Non-pigmented ciliary epithelial cell (primary cell): ENCODE measurements around the gene FAM20B.

ENCODE experiments used
- DNase-seq: peaks from one replicate; pipeline ENCODE4 v3.0.0-alpha.2; 2010; ENCODE audit warnings: low read depth

The FAM20B gene

DNA sequence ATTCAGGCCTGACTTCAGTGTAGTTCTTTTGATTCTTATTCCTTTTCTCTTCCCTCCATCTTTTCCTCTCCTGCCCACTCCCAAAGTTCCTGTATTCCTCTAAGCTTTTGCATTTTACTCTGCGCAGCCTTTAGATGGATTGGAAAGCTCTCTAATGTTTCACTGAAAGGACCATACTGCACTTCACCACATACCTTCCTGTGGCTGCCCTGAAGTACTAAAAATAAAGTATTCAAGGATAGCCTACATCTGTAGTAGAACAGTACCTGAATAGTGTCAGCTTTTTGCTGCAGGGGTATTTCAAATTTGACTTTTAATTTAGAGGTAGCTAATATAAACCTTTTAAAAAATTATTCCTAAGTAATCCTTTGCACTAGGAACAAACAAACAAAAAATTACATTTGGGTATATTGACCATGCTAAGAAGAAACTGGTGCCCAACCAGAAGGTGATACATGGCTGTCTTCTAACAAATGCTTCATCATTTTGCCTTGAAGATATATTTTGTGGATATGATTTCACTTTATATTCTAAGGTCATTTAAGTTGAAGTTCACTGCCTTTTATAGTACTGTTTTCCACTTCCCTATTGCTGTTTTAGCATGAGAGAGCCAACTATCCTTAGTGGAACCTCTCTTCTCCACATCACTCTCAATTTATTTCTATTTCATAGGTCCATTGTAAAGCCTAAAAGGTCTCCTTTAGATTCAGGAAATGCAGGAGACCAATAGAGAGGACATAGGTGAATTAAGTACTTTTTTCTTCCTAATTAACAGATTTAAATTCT, 22.8 kb downstream of the FAM20B start:
- no peak for DNase-seq

DNA sequence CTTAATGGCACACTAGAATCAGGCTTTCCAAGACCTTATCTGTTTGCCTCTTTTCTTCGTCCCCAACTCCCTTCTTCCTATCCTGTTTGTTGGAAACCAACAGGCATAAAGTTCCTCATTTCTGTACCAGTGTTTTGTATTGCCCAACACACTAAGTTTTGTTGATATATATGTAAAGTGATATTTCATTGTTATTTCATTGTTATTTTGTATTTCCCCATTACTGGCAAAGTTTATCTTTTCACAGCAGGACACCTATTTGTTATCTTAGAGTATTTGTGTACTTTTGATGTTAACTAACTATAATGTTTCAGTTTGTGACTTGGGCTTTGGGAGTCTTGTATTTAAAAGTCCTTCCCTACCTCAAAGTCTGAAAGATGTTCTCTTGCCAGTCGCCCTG, 27.1 kb downstream of the FAM20B start:
- DNase-seq: no peak

DNA sequence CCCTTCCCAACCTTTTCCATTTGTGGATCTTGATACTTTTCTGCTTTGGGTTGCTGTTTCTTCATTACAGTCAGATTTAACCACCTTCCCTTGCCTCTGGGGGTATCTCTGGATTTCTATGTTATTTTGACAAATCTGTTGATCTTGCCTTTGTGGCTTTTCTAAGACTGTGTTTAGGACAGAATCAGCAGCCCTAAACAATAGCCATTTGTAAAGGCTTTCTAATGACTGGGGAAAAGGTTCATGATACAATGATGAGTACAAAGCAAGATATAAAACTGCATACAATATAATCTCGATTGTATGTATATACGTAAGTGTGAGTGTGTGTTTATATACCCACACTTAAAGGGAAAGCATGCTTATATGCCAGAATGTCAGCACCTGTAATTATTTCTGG, 27.8 kb downstream of the FAM20B start:
- DNase-seq: no peak

DNA sequence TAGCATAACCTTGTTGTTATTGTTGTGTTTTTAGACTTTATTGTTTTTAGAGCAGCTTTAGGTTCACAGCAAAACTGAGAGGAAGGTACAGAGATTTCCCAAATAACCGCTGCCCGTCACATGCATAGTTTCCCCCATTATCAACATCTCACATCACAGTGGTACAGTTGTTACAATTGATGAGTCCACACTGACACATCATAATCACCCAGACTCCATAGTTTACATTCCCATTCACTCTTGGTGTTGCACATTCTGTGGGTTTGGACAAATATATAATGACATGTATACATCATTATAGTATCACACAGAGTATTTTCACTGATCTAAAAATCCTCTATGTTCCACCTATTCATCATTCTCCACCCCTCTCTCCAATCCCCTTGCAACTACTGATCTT, 30.2 kb downstream of the FAM20B start:
- no peak for DNase-seq

DNA sequence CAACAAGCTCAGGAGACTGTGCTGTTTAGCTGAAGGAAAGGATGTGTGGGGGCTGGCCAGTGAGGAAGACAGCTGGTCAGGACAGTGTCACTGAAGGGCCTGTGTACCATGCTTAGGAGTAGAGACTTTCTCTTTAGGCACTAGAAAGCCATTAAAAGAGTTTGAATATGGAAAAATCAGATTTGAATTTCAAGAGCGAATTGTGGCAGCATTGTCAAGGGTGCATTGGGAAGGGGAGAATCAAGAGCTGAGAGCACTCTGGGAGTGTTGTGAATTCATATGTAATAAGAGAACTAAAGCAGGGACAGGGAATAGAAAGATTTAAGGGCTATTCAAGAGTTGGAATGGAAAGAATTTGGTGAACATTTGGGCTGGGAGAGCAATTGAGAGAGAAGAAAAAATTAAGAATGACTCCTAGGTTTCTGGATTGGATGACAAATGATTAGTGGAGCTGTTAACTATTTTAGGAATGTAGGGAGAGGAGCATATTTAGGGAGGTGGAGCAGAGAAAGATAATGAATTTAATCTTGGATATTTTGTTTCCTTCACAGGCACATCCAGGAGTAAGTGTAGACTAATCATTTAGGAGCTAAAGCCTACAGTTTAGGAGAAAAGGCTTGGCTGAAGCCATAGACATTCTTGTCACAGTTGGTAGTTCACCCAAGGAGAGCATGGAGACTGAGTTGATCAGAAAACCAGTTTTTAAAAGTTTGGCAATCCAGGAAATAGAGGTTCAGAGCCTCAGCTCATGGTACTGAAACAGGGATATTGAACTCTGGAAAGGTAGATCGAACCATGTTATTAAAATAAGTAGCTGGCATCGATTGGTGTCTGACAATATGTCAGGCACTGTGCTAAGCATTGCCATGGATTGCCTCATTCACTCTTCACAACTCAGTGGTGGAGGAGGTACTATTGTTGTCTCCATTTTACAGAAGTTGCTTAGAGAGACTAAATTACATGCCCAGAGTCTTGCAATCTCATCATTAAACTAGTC, 33.1 kb downstream of the FAM20B start:
- DNase-seq: no peak

DNA sequence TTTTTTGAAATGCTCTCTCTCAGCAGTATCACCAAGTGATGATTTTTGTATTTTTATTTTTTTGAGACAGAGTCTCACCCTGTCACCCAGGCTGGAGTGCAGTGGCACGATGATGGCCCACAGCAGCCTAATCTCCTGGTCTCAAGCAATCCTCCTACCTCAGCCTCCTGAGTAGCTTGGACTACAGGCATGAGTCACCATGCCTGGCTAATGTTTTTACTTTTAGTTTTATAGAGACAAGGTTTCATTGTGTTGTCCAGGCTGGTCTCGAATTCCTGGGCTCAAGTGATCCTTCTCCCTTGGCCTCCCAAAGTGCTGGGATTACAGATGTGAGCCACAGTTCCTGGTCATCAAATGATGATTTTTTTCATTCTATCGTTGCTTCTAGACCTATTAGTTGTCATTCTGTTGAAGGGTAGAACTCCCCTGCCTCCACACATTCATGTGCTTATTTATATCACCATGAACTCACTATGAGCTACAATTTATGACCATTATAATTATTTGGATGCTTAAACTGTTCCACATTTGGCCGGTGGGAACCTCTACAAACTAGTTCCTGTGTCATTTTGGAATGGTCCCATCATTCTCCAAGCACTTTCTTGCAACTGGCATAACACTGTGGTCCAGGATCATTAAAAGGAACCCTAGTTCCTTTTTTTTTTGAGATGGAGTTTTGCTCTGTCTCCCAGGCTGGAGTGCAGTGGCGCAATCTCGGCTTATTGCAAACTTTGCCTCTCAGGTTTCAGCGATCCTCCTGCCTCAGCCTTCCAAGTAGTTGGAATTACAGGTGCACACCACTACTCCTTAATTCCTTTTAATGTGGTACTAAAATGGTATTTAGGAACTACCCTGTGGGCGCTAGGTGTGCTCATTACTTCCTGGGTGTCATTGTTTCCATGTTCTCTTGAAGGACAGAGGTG, 35.9 kb downstream of the FAM20B start:
- no peak for DNase-seq

DNA sequence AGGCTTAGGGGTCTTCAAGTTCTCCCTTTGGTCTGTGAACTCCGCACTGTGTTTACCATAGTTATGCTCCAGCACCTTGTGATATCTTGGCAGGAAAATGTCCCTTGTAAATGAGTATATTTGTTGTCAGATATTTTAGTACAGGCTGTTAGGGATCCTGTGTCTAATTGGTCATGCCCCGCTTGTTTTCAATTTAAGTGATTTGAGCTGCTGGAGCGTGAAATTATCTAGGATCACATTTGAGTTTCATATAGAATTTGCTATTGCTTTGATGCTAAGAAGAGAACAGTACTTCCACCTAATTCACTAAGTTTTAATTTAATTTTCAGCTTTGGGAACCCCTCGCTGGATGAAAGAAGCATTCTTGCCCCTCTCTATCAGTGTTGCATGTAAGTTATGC, 40.8 kb downstream of the FAM20B start:
- no peak for DNase-seq

DNA sequence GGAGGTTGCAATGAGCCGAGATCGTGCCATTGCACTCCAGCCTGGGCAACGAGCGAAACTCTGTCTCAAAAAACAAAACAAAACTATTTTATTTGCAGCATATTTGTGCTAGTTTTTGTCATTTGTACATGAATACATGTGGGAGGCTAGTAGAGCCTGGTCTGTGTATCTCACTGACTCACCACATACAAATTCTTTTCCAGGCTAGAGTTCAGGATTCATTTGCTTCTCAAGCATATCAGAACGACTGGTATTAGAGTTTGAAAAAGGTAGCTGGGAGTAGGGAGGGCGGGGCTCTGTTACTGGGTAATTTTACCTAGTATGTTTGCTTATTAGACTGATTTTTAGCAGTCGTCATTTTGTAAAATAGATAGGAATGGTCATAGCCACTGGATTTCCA, 51.7 kb downstream of the FAM20B start:
- peak; percentile 58 for DNase-seq

DNA sequence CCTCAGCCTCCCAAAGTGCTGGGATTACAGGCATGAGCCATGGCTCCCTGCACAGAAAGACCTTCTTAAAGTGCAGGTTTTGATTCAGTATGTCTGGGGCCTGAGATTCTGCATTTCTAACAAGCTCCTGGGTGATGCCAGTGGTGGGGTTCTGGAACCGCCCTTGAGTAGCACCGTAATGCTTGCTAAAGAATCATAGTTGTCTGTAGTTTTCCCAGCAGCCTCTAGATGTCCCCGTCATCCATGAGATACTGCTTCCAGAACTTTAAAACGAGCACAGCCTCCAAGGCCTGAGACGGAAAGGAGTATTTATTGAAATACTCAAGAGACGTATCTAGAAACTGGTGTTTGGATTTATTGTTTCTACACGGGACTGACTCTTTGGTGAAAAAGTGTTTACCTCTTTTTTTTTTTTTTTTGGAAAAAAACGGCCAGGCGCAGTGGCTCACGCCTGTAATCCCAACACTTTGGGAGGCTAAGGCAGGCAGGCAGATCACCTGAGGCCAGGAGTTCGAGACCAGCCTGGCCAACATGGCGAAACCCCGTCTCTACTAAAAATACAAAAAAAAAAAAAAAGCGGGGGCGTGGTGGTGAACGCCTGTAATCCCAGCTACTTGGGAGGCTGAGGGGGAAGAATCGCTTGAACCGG, 53.5 kb downstream of the FAM20B start:
- DNase-seq: peak; percentile 30

DNA sequence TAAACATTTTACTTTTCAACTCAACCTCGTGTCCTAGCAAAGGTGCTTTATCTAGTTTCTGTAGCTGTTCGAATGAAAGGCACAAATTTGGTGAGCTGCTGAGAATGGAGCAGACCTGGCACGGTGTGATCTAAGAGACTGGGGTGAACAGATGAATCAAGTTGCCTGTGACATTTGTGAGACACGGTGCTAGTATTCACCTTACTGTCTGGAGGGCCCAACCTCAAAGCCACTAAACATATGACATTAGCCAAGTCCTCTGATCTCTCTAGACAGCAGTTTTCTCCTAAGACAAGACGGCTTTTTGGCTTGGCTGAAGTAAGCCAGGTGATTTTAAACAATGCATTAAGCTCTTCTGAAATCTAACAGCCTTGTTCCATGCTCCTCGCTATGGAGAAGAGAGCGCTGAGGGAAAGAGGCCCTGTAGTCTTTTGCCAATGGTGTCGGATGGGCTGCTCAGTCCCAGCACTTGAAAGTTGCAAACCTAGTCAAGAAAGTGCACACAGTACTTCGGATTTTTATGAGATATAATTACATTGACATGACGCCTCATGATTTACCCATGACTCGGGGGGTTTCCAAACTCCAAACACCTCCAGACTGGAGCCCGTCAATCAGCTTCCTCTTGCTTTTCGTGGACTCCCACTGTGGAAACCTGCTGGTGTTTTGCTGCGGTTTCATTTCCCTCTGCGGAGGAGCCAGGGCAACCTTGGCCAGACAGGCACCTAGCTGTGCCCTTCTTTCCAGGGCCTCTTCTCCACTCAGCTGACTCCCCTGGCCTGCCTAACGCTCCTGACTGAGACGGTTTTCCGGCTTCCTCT, 55.4 kb downstream of the FAM20B start:
- DNase-seq: no peak

DNA sequence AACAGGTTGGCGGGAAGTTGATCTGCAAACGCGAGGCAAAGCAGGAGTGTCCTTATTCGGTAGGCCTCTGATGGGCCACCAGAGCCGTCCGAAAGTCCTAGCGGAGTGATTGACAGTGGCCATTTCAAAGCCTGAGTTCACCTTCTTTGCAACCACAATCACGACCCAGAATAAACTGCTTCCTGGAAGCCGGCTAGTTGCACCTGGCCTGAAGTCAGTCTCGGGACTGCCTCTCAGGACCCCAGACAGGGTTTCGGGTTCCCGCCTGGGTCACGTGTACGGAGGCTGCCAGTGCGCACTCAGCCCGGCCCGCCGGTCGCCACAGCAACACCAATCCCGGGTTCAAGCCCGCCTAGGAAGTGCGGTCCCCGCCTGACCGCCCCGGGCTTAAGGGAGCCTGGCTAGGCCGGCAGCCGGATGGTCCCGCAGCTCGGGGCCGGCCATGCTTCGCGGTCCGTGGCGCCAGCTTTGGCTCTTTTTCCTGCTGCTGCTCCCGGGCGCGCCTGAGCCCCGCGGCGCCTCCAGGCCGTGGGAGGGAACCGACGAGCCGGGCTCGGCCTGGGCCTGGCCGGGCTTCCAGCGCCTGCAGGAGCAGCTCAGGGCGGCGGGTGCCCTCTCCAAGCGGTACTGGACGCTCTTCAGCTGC, 56.1 kb downstream of the FAM20B start, which contains the start of gene TOR3A:
Gene TOR3A (plus strand): TSS at position 384 of the 646 bp plus-strand sequence. CDS start 59 bp downstream, at position 443.
- DNase-seq: peak; percentile 43

DNA sequence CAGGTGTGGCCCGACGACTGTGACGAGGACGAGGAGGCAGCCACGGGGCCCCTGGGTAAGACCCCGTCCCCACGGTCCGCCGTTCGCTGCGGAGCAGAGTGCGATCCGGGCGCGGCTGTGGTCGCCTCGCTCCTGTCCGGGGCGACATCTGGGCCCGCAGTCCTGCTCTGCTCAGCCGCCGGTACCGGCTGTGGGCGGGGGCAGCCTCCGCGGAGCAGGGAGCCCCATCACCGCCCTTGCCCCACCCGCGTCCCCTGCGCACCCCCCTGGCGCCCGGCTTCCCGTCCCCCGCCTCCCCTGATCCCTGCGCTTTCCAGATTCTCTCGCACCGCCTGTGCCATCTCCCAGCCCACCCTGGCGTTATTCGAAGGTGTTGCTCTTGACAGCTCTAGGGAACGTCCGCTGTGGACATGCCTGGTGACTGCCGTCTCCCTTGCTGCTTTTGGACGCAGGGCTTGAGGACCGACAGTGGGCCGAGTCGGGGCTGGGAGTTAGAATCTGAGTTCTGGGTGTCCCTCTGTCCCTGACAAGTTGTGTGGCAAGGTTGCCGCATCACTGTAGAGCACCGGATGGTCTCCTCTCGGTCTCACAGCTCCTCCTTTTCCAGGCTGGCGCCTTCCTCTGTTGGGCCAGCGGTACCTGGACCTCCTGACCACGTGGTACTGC, 56.8 kb downstream of the FAM20B start:
- DNase-seq: no peak

DNA sequence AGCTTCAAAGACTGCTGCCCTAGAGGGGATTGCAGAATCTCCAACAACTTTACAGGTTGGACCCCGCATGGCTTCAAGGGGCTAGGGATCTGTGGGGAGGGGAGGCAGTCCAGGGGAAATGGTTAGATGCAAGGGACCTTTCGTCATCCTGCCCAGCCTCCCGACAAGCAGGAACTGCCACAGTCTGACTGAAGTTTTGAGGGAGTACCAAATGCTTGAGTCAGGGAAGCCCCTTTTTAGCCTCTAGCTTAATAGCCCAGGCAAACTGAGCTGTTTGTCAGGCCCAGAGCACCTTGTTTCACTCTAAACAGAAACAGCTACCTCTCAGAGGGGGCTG, 57.3 kb downstream of the FAM20B start:
- DNase-seq: no peak

DNA sequence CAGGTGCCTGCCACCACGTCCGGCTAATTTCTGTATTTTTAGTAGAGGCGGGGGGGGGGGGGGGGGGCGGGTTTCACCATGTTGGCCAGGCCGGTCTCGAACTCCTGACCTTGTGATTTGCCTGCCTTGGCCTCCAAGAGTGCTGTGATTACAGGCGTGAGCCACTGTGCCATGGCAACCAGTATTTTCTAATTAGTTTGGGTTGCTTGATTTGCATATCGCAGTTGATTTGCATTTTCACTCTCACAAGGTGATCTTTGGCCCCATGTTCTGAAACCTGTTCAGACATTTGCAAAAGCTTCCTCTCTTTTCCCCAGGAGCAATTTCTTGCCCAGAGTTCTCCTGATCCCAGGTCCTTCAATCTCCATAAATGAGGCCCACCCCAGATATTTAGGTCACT, 57.8 kb downstream of the FAM20B start:
- DNase-seq: no peak

DNA sequence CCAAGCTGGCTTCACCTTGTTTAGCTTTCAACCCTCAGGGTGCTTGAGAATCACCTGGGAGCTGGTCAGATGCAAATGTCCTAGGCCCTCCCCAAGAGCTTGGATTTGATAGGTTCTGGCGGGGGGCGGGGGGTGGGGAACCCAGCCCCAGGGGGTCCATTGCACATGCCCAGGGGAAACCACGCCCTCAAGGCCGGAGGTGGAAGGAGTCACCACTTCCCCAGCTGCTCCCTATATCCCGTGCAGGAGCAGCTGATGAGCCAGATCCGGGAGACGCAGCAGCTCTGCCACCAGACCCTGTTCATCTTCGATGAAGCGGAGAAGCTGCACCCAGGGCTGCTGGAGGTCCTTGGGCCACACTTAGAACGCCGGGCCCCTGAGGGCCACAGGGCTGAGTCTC, 62.0 kb downstream of the FAM20B start:
- no peak for DNase-seq

DNA sequence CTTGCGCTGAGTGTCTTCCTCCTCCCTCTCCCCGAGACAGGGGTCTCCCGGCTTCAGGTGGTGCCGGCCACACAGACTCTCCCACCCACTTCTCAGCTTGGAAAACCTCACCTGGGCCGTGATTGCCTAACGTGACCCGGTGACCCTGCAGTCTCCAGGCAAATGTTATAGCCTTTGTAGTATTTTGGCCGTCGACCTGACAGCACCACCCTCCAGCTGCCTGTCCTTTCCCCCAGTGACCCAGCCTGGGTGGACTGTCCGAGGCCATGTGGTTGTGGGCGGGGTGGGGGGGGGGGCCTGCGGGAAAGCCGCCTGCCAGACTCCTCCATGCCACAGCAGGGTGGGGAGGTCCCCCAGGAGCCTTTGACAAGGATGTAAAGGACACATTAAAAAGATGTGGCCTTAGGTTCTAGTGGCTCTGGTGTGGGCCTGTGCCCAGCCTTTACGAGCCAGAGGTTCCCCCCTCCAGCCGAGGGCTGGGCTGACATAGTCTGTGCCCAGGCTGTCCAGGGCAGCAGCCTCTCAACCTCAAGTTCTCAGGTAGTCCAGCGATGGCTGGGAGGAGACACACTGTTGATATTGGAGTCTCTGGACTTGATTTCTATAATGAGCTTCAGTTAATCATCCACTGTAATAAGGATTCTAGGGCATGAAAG, 64.3 kb downstream of the FAM20B start:
- no peak for DNase-seq

DNA sequence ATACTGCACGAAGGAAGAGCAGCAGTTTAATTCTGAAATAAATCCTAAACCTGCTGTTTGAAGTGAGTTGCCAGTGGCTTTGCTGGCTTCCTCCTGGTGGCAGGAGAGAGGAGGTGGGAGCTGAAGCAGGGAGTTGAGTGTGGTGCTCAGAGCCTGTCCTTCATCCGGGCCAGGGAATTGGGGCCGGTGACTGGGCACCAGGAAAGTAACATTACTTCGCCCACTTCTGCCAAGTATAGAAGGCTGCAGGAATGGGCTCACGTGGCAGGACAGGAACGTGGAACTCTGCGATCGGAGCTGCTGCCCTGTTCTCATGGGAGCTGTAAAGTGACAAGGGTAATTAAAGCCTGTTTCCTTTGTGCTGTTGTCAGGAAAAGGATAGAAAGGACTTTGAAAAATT, 64.8 kb downstream of the FAM20B start:
- DNase-seq: no peak

DNA sequence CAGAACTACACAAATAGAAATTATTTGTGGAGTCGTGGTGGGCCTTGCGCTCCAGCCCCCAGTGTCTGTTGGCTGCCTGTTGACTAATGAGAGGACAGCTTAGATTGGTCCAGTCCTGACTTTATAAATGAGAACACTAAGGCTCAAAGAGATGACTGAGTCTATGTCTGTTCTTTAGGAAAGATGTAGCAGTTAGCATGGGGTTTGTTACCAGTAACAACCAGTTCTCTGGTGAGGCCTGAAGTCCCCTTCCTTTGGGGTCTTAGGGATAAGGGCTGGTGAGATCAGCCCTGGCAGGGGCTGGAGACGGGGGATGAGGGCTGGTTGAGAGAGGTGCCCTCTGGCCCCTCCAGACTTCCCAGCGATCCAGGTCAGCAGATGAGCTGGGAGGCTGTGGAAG, 65.2 kb downstream of the FAM20B start:
- DNase-seq: no peak

DNA sequence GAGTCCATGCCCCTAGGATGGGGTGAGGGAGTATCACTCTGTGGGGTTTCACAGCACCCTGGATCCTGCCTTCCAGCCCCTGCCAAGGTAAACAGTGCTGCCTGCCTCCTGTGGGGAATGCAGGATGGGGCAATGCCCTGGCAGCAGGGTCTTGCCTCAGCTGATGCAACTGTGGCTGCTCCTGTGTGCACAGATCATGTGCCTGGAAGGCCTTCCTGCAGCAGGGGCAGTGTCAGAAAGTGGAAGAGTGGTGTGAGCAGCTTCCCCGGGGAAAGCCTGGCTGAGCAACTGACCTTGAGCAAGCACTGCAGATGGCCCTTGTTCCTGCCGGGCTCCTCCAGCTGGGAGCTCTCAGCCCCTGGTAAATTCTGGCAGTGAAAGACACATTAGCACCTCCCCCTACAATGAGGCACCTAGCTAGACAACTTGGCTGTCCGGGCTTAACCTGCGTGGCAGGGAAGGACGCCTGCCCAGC, 66.0 kb downstream of the FAM20B start:
- DNase-seq: no peak
